ENCODE data around the gene GBGT1.
A peak's percentile ranks its signal among the peaks of the same experiment; 100 is the strongest.

Gene GBGT1

GRCh38 chr9:133128152-133128551 lies 35.6 kb downstream of the GBGT1 start:
- no peak for DNase-seq (ENCODE audit: low spot score)

GRCh38 chr9:133127340-133127981 lies 36.3 kb downstream of the GBGT1 start:
- no peak for DNase-seq (ENCODE audit: low spot score)

GRCh38 chr9:133126697-133127339 lies 36.9 kb downstream of the GBGT1 start:
- DNase-seq (ENCODE audit: low spot score): no peak

- DNase-seq (ENCODE audit: low spot score): no peak
Observed at GRCh38 chr9:133125941-133126696, 37.6 kb downstream of the GBGT1 start.

- DNase-seq (ENCODE audit: low spot score): no peak
Observed at GRCh38 chr9:133124907-133125275, 38.8 kb downstream of the GBGT1 start.

- no peak for DNase-seq (ENCODE audit: low spot score)
Observed at GRCh38 chr9:133124123-133124906, 39.4 kb downstream of the GBGT1 start.

GRCh38 chr9:133122935-133123611 lies 40.6 kb downstream of the GBGT1 start:
- DNase-seq (ENCODE audit: low spot score): peak; percentile 75

GRCh38 chr9:133122605-133122934 lies 41.1 kb downstream of the GBGT1 start:
- no peak for DNase-seq (ENCODE audit: low spot score)

GRCh38 chr9:133121915-133122550 lies 41.7 kb downstream of the GBGT1 start:
- no peak for DNase-seq (ENCODE audit: low spot score)

GRCh38 chr9:133121198-133121914 lies 42.4 kb downstream of the GBGT1 start, which contains the start of gene RALGDS:
RALGDS (minus strand) TSS chr9:133121240; CDS start chr9:133121154, 86 bp downstream.
- DNase-seq (ENCODE audit: low spot score): peak; percentile 77

GRCh38 chr9:133120501-133121197 lies 43.1 kb downstream of the GBGT1 start:
- no peak for DNase-seq (ENCODE audit: low spot score)

GRCh38 chr9:133119846-133120500 lies 43.7 kb downstream of the GBGT1 start:
- peak; percentile 67 for DNase-seq (ENCODE audit: low spot score)

GRCh38 chr9:133119103-133119845 lies 44.4 kb downstream of the GBGT1 start:
- peak; percentile 94 for DNase-seq (ENCODE audit: low spot score)

GRCh38 chr9:133118568-133118967 lies 45.1 kb downstream of the GBGT1 start:
- DNase-seq (ENCODE audit: low spot score): no peak

- DNase-seq (ENCODE audit: low spot score): no peak
Observed at GRCh38 chr9:133118179-133118520, 45.6 kb downstream of the GBGT1 start.

GRCh38 chr9:133117271-133118178 lies 46.2 kb downstream of the GBGT1 start:
- DNase-seq (ENCODE audit: low spot score): no peak
